H1 (cell line): Measurements from ENCODE around the gene DGKD. TPM values are rescaled to one million over a fixed set of nuclear protein-coding genes. Genes with fewer than 3 reads are reported as not detected.
A peak's percentile ranks its signal among the peaks of the same experiment; 100 is the strongest.

Experiments used
- CTCF ChIA-PET: fragments of 300-600 bp; sonication (Branson Sonifier 250); formaldehyde crosslinking; loops from one replicate; lab custom pipeline; 2021; ENCODE audit not compliant: partially characterized antibody; lab: Charles Lee
- POLR2A ChIA-PET: fragments of 300-600 bp; sonication (Branson Sonifier 250); formaldehyde crosslinking; loops from one replicate; lab custom pipeline; 2021; ENCODE audit warnings: inconsistent platforms; ENCODE audit not compliant: partially characterized antibody; lab: Charles Lee
- DNase-seq, 2 experiments: peaks; one replicate each; pipeline versions ENCODE4 v3.0.0 to v3.0.0-alpha.2; 2010 to 2022; ENCODE audit warnings: low spot score in 2 of 2, low read depth in 1 of 2, mixed read lengths in 1 of 2
- FAIRE-seq: peaks from 2 replicates; lab custom pipeline; 2011; peaks lifted over from hg19 to GRCh38; lab: Jason Lieb, UNC
- H2AFZ ChIP-seq: 2 replicates; pipeline ENCODE4 v1.8.1; 2012; ENCODE audit warnings: low read length, inconsistent platforms
- H2AK5ac ChIP-seq: 2 replicates; pipeline ENCODE4 v1.6.1; 2013; ENCODE audit warnings: low read depth, low read length
- H2BK120ac ChIP-seq: replicated peaks from 2 replicates; pipeline ENCODE3; 2013; ENCODE audit warnings: low read depth, low read length, inconsistent platforms
- H2BK12ac ChIP-seq: 2 replicates; pipeline ENCODE4 v1.6.1; 2013; ENCODE audit warnings: low read depth, low read length
- H2BK15ac ChIP-seq: 2 replicates; pipeline ENCODE4 v1.6.1; 2013; ENCODE audit warnings: low read length
- H2BK20ac ChIP-seq: 2 replicates; pipeline ENCODE4 v1.6.1; 2013; ENCODE audit warnings: low read length
- H2BK5ac ChIP-seq: 2 replicates; pipeline ENCODE4 v1.6.1; 2013; ENCODE audit warnings: low read depth, low read length
- H3K14ac ChIP-seq: 2 replicates; pipeline ENCODE4 v1.6.1; 2013; ENCODE audit warnings: inconsistent platforms; ENCODE audit not compliant: insufficient read length
- H3K18ac ChIP-seq: 2 replicates; pipeline ENCODE4 v1.6.1; 2013; ENCODE audit warnings: low read length; ENCODE audit errors: extremely low read depth
- H3K23ac ChIP-seq: 2 replicates; pipeline ENCODE4 v1.6.1; 2013; ENCODE audit warnings: inconsistent platforms; ENCODE audit not compliant: insufficient read length
- H3K23me2 ChIP-seq: 2 replicates; pipeline ENCODE4 v1.6.1; 2013; ENCODE audit warnings: low read depth, low read length
- H3K27ac ChIP-seq: 2 replicates; pipeline ENCODE4 v1.6.1; 2011; ENCODE audit warnings: low read depth, low read length, inconsistent platforms
- H3K27me3 ChIP-seq, 4 experiments: replicated peaks in 1 of 4; 1 replicate in 1 of 4; 2 replicates in 3 of 4; pipeline versions ENCODE4 v1.6.1 to v1.8.1; 2011 to 2013; ENCODE audit warnings: low read length in 3 of 4, mild to moderate bottlenecking in 3 of 4, inconsistent platforms in 2 of 4, mixed read lengths in 2 of 4, moderate library complexity in 1 of 4; ENCODE audit not compliant: control insufficient read depth in 3 of 4, insufficient read depth in 3 of 4; ENCODE audit errors: extremely low read depth in 1 of 4
- H3K36me3 ChIP-seq, 4 experiments: 2 replicates each; pipeline versions ENCODE4 v1.6.1 to v1.8.1; 2011 to 2013; ENCODE audit warnings: mild to moderate bottlenecking in 4 of 4, low read length in 3 of 4, moderate library complexity in 2 of 4, control low read depth in 1 of 4, inconsistent platforms in 1 of 4; ENCODE audit not compliant: insufficient read depth in 4 of 4, control insufficient read depth in 2 of 4
- H3K4ac ChIP-seq: replicated peaks from 2 replicates; pipeline ENCODE3; 2013; ENCODE audit warnings: low read length, low read depth, mixed read lengths, inconsistent platforms; ENCODE audit not compliant: insufficient read length
- H3K4me1 ChIP-seq, 4 experiments: replicated peaks in 1 of 4; 1 replicate in 1 of 4; 2 replicates in 3 of 4; pipeline versions ENCODE4 v1.6.1 to v1.8.1; 2011 to 2013; ENCODE audit warnings: low read length in 3 of 4, inconsistent platforms in 2 of 4, mixed read lengths in 1 of 4; ENCODE audit not compliant: insufficient read depth in 4 of 4, control insufficient read depth in 3 of 4
- H3K4me2 ChIP-seq, 2 experiments: 2 replicates each; pipeline versions ENCODE4 v1.6.1 to v1.8.1; 2011 to 2013; ENCODE audit warnings: low read depth in 2 of 2, low read length in 2 of 2, control low read depth in 1 of 2, inconsistent platforms in 1 of 2, mild to moderate bottlenecking in 1 of 2; ENCODE audit not compliant: insufficient read depth in 1 of 2
- H3K4me3 ChIP-seq, 4 experiments: fragments of 200-600, 300-600 bp in 1 of 4; sonication (generic), shearing (Covaris generic), sonication (Bioruptor Twin) in 1 of 4; 2 replicates each; pipeline versions ENCODE4 v1.5.1 to v1.8.1; 2011 to 2016; ENCODE audit warnings: low read length in 4 of 4, low read depth in 3 of 4, control low read depth in 2 of 4, inconsistent platforms in 2 of 4, mild to moderate bottlenecking in 2 of 4, mixed read lengths in 1 of 4, moderate library complexity in 1 of 4; ENCODE audit not compliant: insufficient read depth in 2 of 4; ENCODE audit errors: extremely low read depth in 1 of 4
- H3K56ac ChIP-seq: replicated peaks from 2 replicates; pipeline ENCODE3; 2013; ENCODE audit warnings: low read depth, mild to moderate bottlenecking, mixed read lengths, low read length, inconsistent platforms; ENCODE audit not compliant: insufficient read length
- H3K79me1 ChIP-seq: 2 replicates; pipeline ENCODE4 v1.6.1; 2013; ENCODE audit warnings: low read depth, low read length, control low read depth
- H3K79me2 ChIP-seq, 2 experiments: 2 replicates each; pipeline versions ENCODE4 v1.6.1 to v1.8.1; 2012 to 2013; ENCODE audit warnings: low read length in 2 of 2, mild to moderate bottlenecking in 2 of 2, inconsistent platforms in 1 of 2; ENCODE audit not compliant: insufficient read depth in 2 of 2, control insufficient read depth in 1 of 2
- H3K9ac ChIP-seq, 4 experiments: replicated peaks in 1 of 4; 1 replicate in 1 of 4; 2 replicates in 3 of 4; pipeline versions ENCODE4 v1.6.1 to v1.8.1; 2011 to 2013; ENCODE audit warnings: low read depth in 3 of 4, low read length in 3 of 4, control low read depth in 2 of 4, mild to moderate bottlenecking in 2 of 4, moderate library complexity in 2 of 4, inconsistent platforms in 1 of 4; ENCODE audit errors: extremely low read depth in 1 of 4
- H3K9me3 ChIP-seq, 2 experiments: 2 replicates each; pipeline versions ENCODE4 v1.6.1 to v1.8.1; 2012 to 2013; ENCODE audit warnings: mild to moderate bottlenecking in 2 of 2, moderate library complexity in 2 of 2, control low read depth in 1 of 2, inconsistent platforms in 1 of 2, low read depth in 1 of 2, low read length in 1 of 2, mixed read lengths in 1 of 2; ENCODE audit not compliant: insufficient read depth in 2 of 2
- H4K20me1 ChIP-seq, 2 experiments: replicated peaks in 1 of 2; 2 replicates each; pipeline versions ENCODE3 to v1.8.1; 2011 to 2013; ENCODE audit warnings: inconsistent platforms in 2 of 2, low read length in 2 of 2, mild to moderate bottlenecking in 1 of 2; ENCODE audit not compliant: insufficient read depth in 2 of 2, control insufficient read depth in 1 of 2
- H4K5ac ChIP-seq: 2 replicates; pipeline ENCODE4 v1.6.1; 2013; ENCODE audit warnings: low read length, low read depth, mixed read lengths, inconsistent platforms; ENCODE audit not compliant: insufficient read length
- H4K8ac ChIP-seq: 2 replicates; pipeline ENCODE4 v1.8.0; 2013; ENCODE audit warnings: mild to moderate bottlenecking, moderate library complexity, low read length, inconsistent platforms; ENCODE audit not compliant: insufficient read depth; ENCODE audit errors: extremely low read depth
- H4K91ac ChIP-seq: replicated peaks from 2 replicates; pipeline ENCODE3; 2013; ENCODE audit warnings: low read length, mixed read lengths, inconsistent platforms; ENCODE audit not compliant: insufficient read length
- BRCA1 ChIP-seq: IDR thresholded peaks from 2 replicates; pipeline ENCODE4 v1.6.1; 2012; ENCODE audit warnings: low read depth, low read length, improper control_type of control experiment
- CBX8 ChIP-seq: fragments of 300-800, 300-1000 bp; sonication (generic); IDR thresholded peaks from 2 replicates; pipeline ENCODE4 v1.7.1; 2016; ENCODE audit warnings: low read depth, low read length, borderline replicate concordance
- CTCF ChIP-seq, 3 experiments: IDR thresholded peaks; 1 replicate in 2 of 3; 2 replicates in 1 of 3; pipeline versions ENCODE4 v1.5.1 to v1.6.1; 2011; ENCODE audit warnings: low read length in 3 of 3, mild to moderate bottlenecking in 3 of 3, inconsistent platforms in 2 of 3, low read depth in 1 of 3, moderate library complexity in 1 of 3; ENCODE audit not compliant: insufficient read depth in 1 of 3; ENCODE audit errors: control extremely low read depth in 1 of 3
- EZH2 ChIP-seq: fragments of 200-600 bp; sonication (generic); IDR thresholded peaks from 2 replicates; pipeline ENCODE4 v1.7.1; 2012; ENCODE audit warnings: low read depth, mild to moderate bottlenecking, moderate library complexity, low read length, inconsistent platforms; ENCODE audit not compliant: severe bottlenecking
- POLR2A ChIP-seq, 2 experiments: IDR thresholded peaks; 1 replicate in 1 of 2; 2 replicates in 1 of 2; pipeline ENCODE4 v1.6.1; 2011; ENCODE audit warnings: low read depth in 2 of 2, low read length in 2 of 2, mild to moderate bottlenecking in 2 of 2; ENCODE audit errors: control extremely low read depth in 1 of 2
- POU5F1 ChIP-seq: IDR thresholded peaks from 2 replicates; pipeline ENCODE4 v1.6.1; 2011; ENCODE audit warnings: low read depth, mild to moderate bottlenecking, low read length, moderate library complexity
- RAD21 ChIP-seq, 2 experiments: IDR thresholded peaks in 1 of 2; conservative IDR thresholded peaks in 1 of 2; 2 replicates each; pipeline ENCODE4 v1.6.1; 2011; ENCODE audit warnings: low read depth in 2 of 2, low read length in 2 of 2, improper control_type of control experiment in 1 of 2, inconsistent platforms in 1 of 2, mild to moderate bottlenecking in 1 of 2, moderate library complexity in 1 of 2
- RFX5 ChIP-seq: IDR thresholded peaks from 2 replicates; pipeline ENCODE4 v1.6.1; 2011; ENCODE audit warnings: low read depth, low read length, improper control_type of control experiment, borderline replicate concordance
- USF2 ChIP-seq: IDR thresholded peaks from 2 replicates; pipeline ENCODE4 v1.6.1; 2011; ENCODE audit warnings: low read length, improper control_type of control experiment
- WGBS, 2 experiments: shearing (Covaris generic) in 1 of 2; methylation state at CpG; one replicate each; pipeline versions ENCODE4 v1.1.6 to v1.1.7; 2013 to 2015; ENCODE audit warnings: low lambda C conversion rate in 2 of 2, mixed read lengths in 2 of 2, inconsistent platforms in 1 of 2, low coverage in 1 of 2, missing lambda C conversion rate in 1 of 2; ENCODE audit not compliant: insufficient replicate concordance in 2 of 2, insufficient coverage in 1 of 2, insufficient read length in 1 of 2; ENCODE audit errors: extremely low coverage in 1 of 2, missing lambda C conversion rate in 1 of 2; 5-methylcytosine and 5-hydroxymethylcytosine counted together
- polyA plus RNA-seq, 7 experiments: library from polyadenylated mRNA; depleted of rRNA in 3 of 7; stranded (reverse) in 5 of 7; unstranded in 2 of 7; fragments of >200 nt in 5 of 7; fragments of 200-250 nt in 2 of 7; gene quantifications; 1 replicate in 5 of 7; 2 replicates in 1 of 7; 4 replicates in 1 of 7; pipeline versions ENCODE4 v1.2.1 to v1.2.3, GENCODE V29; 2011 to 2013; ENCODE audit warnings: missing spikeins in 2 of 7, mixed read lengths in 2 of 7
- total RNA-seq: library from RNA; stranded (reverse); fragmentation: NEBNext Ultra II Directional; extraction: Animal tissue kit (Norgen Biotek cat#: 25700); gene quantifications from 2 replicates; pipeline ENCODE4 v1.2.1, GENCODE V29; 2021

The DGKD gene
- total and polyA plus RNA-seq, 2 of the 8 experiments (the other 6 are each of a cell fraction or from before 2014, with no cell fraction given) = 7.7 to 30.9 TPM

- no peaks in the 10 kb centered on the region for H3K36me3 ChIP-seq
- H2BK5ac ChIP-seq = no peak overlapping the region
- 91% methylated on average over 10 of the region's 10 CpGs; no CpG with 5 or more reads in 1 of the 2 experiments for WGBS, 2 experiments
- DNase-seq = no peak
- H3K14ac ChIP-seq = no peak overlapping the region
- peaks cover 14% of the 10 kb centered on the region for H3K79me1 ChIP-seq
- H4K5ac ChIP-seq = no peak overlapping the region
- 0 out of 2 replicates have a peak overlapping the region, but pooled peaks have one; percentile 54 for H2AK5ac ChIP-seq
- H4K20me1 ChIP-seq = peaks cover 5 to 9% of the 10 kb centered on the region in 2 experiments
- H3K27ac ChIP-seq = no peak overlapping the region
- H2BK12ac ChIP-seq = 0 out of 2 replicates have a peak overlapping the region, but pooled peaks have one; percentile 39
- FAIRE-seq = no peak
- no peaks in the 10 kb centered on the region for H3K9me3 ChIP-seq
- no peak overlapping the region for H3K18ac ChIP-seq
- H3K27me3 ChIP-seq = no peaks in the 10 kb centered on the region
- peaks cover under 1 to 12% (median 5%) of the 10 kb centered on the region in 4 experiments; a peak in 5 of 7 replicates for H3K4me1 ChIP-seq
- ChIA-PET CTCF (interaction anchor here (0.7 to 2.0 kb wide), 8 partner anchors 12 to 59 kb away, joined by 3 to 14 read pairs (median 3); no protein-coding TSS in a partner anchor), POLR2A (no interaction called here)
- H3K23me2 ChIP-seq = 0 out of 2 replicates have a peak, but pooled peaks cover 3% of the 10 kb centered on the region
- no peak overlapping the region for H3K4me3 ChIP-seq
- no peak overlapping the region for H2BK15ac ChIP-seq
- H3K79me2 ChIP-seq = peaks cover 0 to 16% of the 10 kb centered on the region in 2 experiments; a peak in 2 of 4 replicates
- no peak overlapping the region for H2BK120ac ChIP-seq
- H3K4ac ChIP-seq = no peak overlapping the region
- H2AFZ ChIP-seq = no peak overlapping the region
- H3K9ac ChIP-seq = no peak overlapping the region
- H3K23ac ChIP-seq = no peak overlapping the region
- H2BK20ac ChIP-seq = no peak overlapping the region
- H4K91ac ChIP-seq = no peak overlapping the region
- no peak overlapping the region for H4K8ac ChIP-seq
- H3K4me2 ChIP-seq = no peak overlapping the region
- H3K56ac ChIP-seq = no peak overlapping the region
- TF ChIP-seq RFX5 = no peak
- peak in 2 of 3 experiments; percentile 13 to 15; a peak in 2 of 4 replicates for TF ChIP-seq CTCF (IDR thresholded peaks at IDR 0.05; ENCODE audit: control extremely low read depth in 1 of 3, insufficient read depth in 1 of 3, low read depth in 1 of 3, low read length in 3 of 3)
- TF ChIP-seq EZH2 = no peak
- TF ChIP-seq BRCA1 = no peak
- no peak for TF ChIP-seq USF2
- TF ChIP-seq POU5F1 = no peak
- TF ChIP-seq CBX8 = no peak
- no peak for TF ChIP-seq POLR2A (IDR thresholded peaks at IDR 0.05; ENCODE audit: control extremely low read depth in 1 of 2, low read depth in 2 of 2, low read length in 2 of 2)
- 0 out of 4 replicates have a peak, but pooled peaks of 1 of the 2 experiments have one; percentile 10 for TF ChIP-seq RAD21 (IDR thresholded peaks at IDR 0.05 in 1 of 2, conservative IDR thresholded peaks at IDR 0.05 in 1 of 2; ENCODE audit: low read depth in 2 of 2, low read length in 2 of 2)
Measured at GRCh38 chr2:233384015-233384414, 29.7 kb downstream of the DGKD start.
